Jurkat, Clone E6-1 (cell line): ENCODE data around the gene LMAN2.

Experiments used
- DNase-seq: peaks from one replicate; pipeline ENCODE4 v3.0.0-alpha.2; 2011; ENCODE audit warnings: low read depth, low spot score
- H3K4me3 ChIP-seq: 2 replicates; pipeline ENCODE4 v1.5.1; 2011; ENCODE audit warnings: mild to moderate bottlenecking, low read length, control low read depth, moderate library complexity

LMAN2 gene

GRCh38 chr5:177302354-177303110 lies 48.9 kb downstream of the LMAN2 start:
- H3K4me3 ChIP-seq: peak overlapping the region; percentile 59
- no peak for DNase-seq

GRCh38 chr5:177301503-177302165 lies 49.8 kb downstream of the LMAN2 start:
- DNase-seq: no peak
- H3K4me3 ChIP-seq: no peak overlapping the region

GRCh38 chr5:177300951-177301350 lies 50.5 kb downstream of the LMAN2 start:
- H3K4me3 ChIP-seq: no peak overlapping the region
- DNase-seq: no peak

GRCh38 chr5:177300236-177300880 lies 51.1 kb downstream of the LMAN2 start:
- H3K4me3 ChIP-seq: no peak overlapping the region
- DNase-seq: peak; percentile 68

GRCh38 chr5:177299697-177300096 lies 51.8 kb downstream of the LMAN2 start:
- no peak overlapping the region for H3K4me3 ChIP-seq
- no peak for DNase-seq

GRCh38 chr5:177297922-177298321 lies 53.5 kb downstream of the LMAN2 start:
- no peak overlapping the region for H3K4me3 ChIP-seq
- no peak for DNase-seq

- no peak overlapping the region for H3K4me3 ChIP-seq
- DNase-seq: no peak
Observed at GRCh38 chr5:177296581-177296980, 54.9 kb downstream of the LMAN2 start.

GRCh38 chr5:177295924-177296323 lies 55.5 kb downstream of the LMAN2 start:
- no peak overlapping the region for H3K4me3 ChIP-seq

GRCh38 chr5:177294632-177295031 lies 56.8 kb downstream of the LMAN2 start:
- DNase-seq: no peak
- H3K4me3 ChIP-seq: no peak overlapping the region

More at GRCh38 chr5:177295924-177296323, 55.5 kb downstream of the LMAN2 start:
- no peak for DNase-seq

- H3K4me3 ChIP-seq: no peak overlapping the region
- DNase-seq: no peak
Observed at GRCh38 chr5:177293819-177294581, 57.5 kb downstream of the LMAN2 start.

- H3K4me3 ChIP-seq: no peak overlapping the region
Observed at GRCh38 chr5:177291735-177292134, 59.7 kb downstream of the LMAN2 start.

GRCh38 chr5:177290816-177291596 lies 60.5 kb downstream of the LMAN2 start:
- DNase-seq: no peak
- H3K4me3 ChIP-seq: no peak overlapping the region

More at GRCh38 chr5:177291735-177292134, 59.7 kb downstream of the LMAN2 start:
- no peak for DNase-seq

- no peak for DNase-seq
- H3K4me3 ChIP-seq: no peak overlapping the region
Observed at GRCh38 chr5:177288191-177288590, 63.3 kb downstream of the LMAN2 start.
